ENCODE measurements around the gene ZBTB18. TPM values are rescaled to one million over a fixed set of nuclear protein-coding genes. Genes with fewer than 3 reads are reported as not detected.

Gene ZBTB18
- total RNA-seq, 2 experiments from 2014 or later = 9.9 to 18.9 TPM

DNA sequence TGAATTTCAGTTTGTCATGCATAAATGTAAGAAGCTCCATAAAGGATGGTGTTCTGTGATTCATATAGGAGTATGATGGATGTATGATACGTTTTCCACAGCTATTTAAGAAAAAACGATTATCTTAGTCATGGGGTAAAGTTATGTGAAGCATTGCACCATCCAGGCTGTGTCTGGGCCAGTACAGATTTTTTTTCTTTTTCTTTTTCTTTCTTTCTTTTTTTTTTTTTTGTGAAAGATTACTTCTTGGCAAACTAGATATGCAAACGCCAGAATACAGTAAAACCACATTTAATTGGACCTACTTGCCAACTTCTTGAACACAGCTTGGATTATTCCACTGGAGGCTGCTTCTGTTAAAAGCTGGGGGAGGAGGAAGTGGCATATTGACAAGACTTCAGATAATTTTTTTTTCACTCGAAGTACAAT, 14.9 kb downstream of the ZBTB18 start:
- DNase-seq (ENCODE audit: low spot score) = no peak
- POLR2A ChIA-PET = interaction anchor here (0.5 to 1.2 kb wide), 6 partner anchors 11 to 321 kb away, joined by 3 to 4 read pairs (median 4); no protein-coding TSS in a partner anchor
- Histone ChIP-seq H3K27ac (ENCODE audit: low read depth, low read length, poor library complexity, severe bottlenecking) (no peak overlapping the region), H3K9me3 (ENCODE audit: low read length) (no peaks in the 10 kb centered on the region), H4K20me1 (ENCODE audit: insufficient read depth, low read length) (no peaks in the 10 kb centered on the region), H3K4me2 (ENCODE audit: low read length) (no peak overlapping the region), H3K9me2 (ENCODE audit: insufficient read depth, low read length) (no peaks in the 10 kb centered on the region), H3K36me3 (ENCODE audit: insufficient read depth, low read length) (no peaks in the 10 kb centered on the region), H3K79me2 (ENCODE audit: insufficient read depth, low read depth, low read length) (no peaks in the 10 kb centered on the region), H3K4me3 (ENCODE audit: low read depth, low read length, poor library complexity, severe bottlenecking) (no peak overlapping the region), H3K4me1 (ENCODE audit: insufficient read depth, low read length, poor library complexity, severe bottlenecking) (no peaks in the 10 kb centered on the region), H2AFZ (ENCODE audit: low read length) (no peak overlapping the region)
- TF ChIP-seq, protein P1, sequence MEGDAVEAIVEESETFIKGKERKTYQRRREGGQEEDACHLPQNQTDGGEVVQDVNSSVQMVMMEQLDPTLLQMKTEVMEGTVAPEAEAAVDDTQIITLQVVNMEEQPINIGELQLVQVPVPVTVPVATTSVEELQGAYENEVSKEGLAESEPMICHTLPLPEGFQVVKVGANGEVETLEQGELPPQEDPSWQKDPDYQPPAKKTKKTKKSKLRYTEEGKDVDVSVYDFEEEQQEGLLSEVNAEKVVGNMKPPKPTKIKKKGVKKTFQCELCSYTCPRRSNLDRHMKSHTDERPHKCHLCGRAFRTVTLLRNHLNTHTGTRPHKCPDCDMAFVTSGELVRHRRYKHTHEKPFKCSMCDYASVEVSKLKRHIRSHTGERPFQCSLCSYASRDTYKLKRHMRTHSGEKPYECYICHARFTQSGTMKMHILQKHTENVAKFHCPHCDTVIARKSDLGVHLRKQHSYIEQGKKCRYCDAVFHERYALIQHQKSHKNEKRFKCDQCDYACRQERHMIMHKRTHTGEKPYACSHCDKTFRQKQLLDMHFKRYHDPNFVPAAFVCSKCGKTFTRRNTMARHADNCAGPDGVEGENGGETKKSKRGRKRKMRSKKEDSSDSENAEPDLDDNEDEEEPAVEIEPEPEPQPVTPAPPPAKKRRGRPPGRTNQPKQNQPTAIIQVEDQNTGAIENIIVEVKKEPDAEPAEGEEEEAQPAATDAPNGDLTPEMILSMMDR (conservative IDR thresholded peaks at IDR 0.05; ENCODE audit: low read length) = no peak
- no peak for TF ChIP-seq EZH2phosphoT487 (IDR thresholded peaks at IDR 0.05; ENCODE audit: borderline replicate concordance, low read depth, low read length)
- intact Hi-C loops (cut with micrococcal nuclease; ENCODE audit: unreplicated experiment) = no loop called here
- BruUV-seq (replicated peaks) = no TSS peak
- CTCF ChIA-PET (ENCODE audit: unreplicated experiment) = no interaction called here

DNA sequence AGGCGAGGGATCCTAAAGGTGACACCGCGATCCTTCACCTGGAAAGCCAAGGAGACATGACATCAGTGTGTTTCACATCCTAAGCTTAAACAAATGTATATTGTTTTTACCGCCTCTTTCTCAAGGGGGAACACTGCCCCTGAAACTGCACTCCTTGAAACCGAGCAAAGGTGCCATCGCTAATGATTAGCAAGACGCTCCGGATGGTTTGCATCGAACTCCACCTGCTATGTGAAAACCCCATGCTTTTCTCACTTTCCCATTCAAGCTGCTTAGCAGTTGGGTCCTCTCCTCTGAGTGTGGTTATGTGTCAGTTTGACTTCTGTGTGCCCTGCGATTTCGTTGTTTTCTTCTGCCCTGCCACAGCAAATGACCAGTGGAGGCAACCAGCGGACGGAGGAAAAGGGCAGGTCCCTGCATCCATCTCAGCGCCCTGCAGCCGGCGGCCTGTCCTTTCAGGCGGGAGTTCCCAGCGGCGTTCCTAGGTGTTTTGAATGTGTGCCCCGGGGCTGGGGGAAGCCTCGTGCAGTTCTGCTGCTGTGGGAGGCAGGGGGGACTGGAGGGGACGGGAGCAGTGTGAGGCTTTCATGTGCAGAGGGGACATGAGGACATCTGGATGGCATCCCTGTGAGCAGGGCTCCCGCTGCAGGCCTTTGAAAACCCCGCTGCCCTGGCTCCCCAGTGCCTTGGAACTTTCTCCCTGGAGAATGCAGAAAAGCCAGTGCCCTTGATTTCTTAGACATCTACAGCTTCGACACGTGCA, 16.1 kb downstream of the ZBTB18 start:
- intact Hi-C loops (cut with micrococcal nuclease; ENCODE audit: unreplicated experiment) = no loop called here
- CTCF ChIA-PET (ENCODE audit: unreplicated experiment) = no interaction called here
- no peak overlapping the region for H3K27ac ChIP-seq (ENCODE audit: low read depth, low read length, poor library complexity, severe bottlenecking)

DNA sequence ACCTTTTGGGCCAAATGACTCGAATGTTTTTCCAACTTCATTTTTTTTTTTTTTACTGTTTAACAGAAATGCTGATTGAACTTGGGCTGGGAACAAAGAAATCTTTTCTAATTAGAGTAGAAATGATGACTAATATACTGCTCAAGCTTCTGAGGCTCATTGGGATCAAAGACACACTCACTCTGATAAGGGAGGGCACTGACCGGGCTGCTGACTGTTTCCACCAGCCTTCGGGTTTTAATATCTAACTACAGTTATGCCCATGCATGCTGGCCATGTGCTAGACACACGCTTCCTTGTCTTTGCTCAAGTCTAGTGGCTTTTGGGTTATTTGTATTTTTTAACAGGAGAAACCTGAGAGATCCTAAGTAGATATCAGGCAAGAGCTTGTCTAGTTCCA, 16.8 kb downstream of the ZBTB18 start:
- no peak for TF ChIP-seq EZH2phosphoT487 (IDR thresholded peaks at IDR 0.05; ENCODE audit: borderline replicate concordance, low read depth, low read length)
- TF ChIP-seq, protein P1 (conservative IDR thresholded peaks at IDR 0.05; ENCODE audit: low read length) = no peak
- H3K9me2 ChIP-seq (ENCODE audit: insufficient read depth, low read length) = no peaks in the 10 kb centered on the region
- DNase-seq (ENCODE audit: low spot score) = no peak
- no TSS peak for BruUV-seq (replicated peaks)
- H3K36me3 ChIP-seq (ENCODE audit: insufficient read depth, low read length) = no peaks in the 10 kb centered on the region
- H2AFZ ChIP-seq (ENCODE audit: low read length) = no peak overlapping the region
- POLR2A ChIA-PET = no interaction called here
- H4K20me1 ChIP-seq (ENCODE audit: insufficient read depth, low read length) = no peaks in the 10 kb centered on the region
- no peaks in the 10 kb centered on the region for H3K4me1 ChIP-seq (ENCODE audit: insufficient read depth, low read length, poor library complexity, severe bottlenecking)
- intact Hi-C loops (cut with micrococcal nuclease; ENCODE audit: unreplicated experiment) = no loop called here
- H3K27ac ChIP-seq (ENCODE audit: low read depth, low read length, poor library complexity, severe bottlenecking) = no peak overlapping the region
- H3K79me2 ChIP-seq (ENCODE audit: insufficient read depth, low read depth, low read length) = no peaks in the 10 kb centered on the region
- no peak overlapping the region for H3K4me3 ChIP-seq (ENCODE audit: low read depth, low read length, poor library complexity, severe bottlenecking)
- H3K9me3 ChIP-seq (ENCODE audit: low read length) = no peaks in the 10 kb centered on the region
- no peak overlapping the region for H3K4me2 ChIP-seq (ENCODE audit: low read length)
- CTCF ChIA-PET (ENCODE audit: unreplicated experiment) = no interaction called here

More for the DNA sequence above, 16.1 kb downstream of the ZBTB18 start:
- Histone ChIP-seq H2AFZ (ENCODE audit: low read length) (no peak overlapping the region), H3K9me3 (ENCODE audit: low read length) (no peaks in the 10 kb centered on the region), H3K9me2 (ENCODE audit: insufficient read depth, low read length) (no peaks in the 10 kb centered on the region), H3K36me3 (ENCODE audit: insufficient read depth, low read length) (no peaks in the 10 kb centered on the region), H3K79me2 (ENCODE audit: insufficient read depth, low read depth, low read length) (no peaks in the 10 kb centered on the region), H3K4me3 (ENCODE audit: low read depth, low read length, poor library complexity, severe bottlenecking) (no peak overlapping the region), H3K4me1 (ENCODE audit: insufficient read depth, low read length, poor library complexity, severe bottlenecking) (no peaks in the 10 kb centered on the region), H4K20me1 (ENCODE audit: insufficient read depth, low read length) (no peaks in the 10 kb centered on the region), H3K4me2 (ENCODE audit: low read length) (no peak overlapping the region)
- POLR2A ChIA-PET = no interaction called here
- BruUV-seq (replicated peaks) = no TSS peak
- no peak for DNase-seq (ENCODE audit: low spot score)
- TF ChIP-seq, protein P1 (conservative IDR thresholded peaks at IDR 0.05; ENCODE audit: low read length) = no peak
